HG03521 (cell line): ENCODE data around the gene PSG2.
"Not testable (repeated sequence)": the region's sequence is repeated elsewhere in the genome, so short reads cannot be mapped to it uniquely, and the experiment has no call there.

Experiments used
- ATAC-seq: cut with Tn5 transposase; IDR thresholded peaks from one replicate; pipeline ENCODE4 v1.9.1; 2021; ENCODE audit warnings: mild to moderate bottlenecking, moderate library complexity; ENCODE audit not compliant: unreplicated experiment

PSG2 gene

DNA sequence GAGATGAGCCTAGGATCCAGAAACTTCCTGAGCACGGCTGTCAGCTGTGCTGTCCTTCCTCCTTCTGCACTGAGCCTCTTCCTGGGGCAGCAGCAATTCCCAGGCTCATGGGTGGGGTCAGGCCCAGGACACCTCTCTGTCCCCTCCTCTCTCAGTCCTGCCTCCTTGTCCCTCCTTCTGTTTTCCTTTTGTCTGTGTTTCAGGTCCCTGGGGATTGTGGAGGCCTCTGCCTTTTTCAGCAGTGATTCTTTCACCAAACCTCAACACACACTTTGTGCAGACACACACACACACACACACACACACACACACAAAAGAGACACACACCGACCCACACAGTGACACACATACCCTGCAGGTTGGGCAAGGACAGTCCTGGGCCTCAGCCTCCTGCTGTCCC is at the start of gene PSG2:
Gene PSG2, minus strand, starts transcription at position 101 of the 400 bp plus-strand sequence. CDS start 132 bp downstream, outside the sequence.
- not testable (repeated sequence) for ATAC-seq

DNA sequence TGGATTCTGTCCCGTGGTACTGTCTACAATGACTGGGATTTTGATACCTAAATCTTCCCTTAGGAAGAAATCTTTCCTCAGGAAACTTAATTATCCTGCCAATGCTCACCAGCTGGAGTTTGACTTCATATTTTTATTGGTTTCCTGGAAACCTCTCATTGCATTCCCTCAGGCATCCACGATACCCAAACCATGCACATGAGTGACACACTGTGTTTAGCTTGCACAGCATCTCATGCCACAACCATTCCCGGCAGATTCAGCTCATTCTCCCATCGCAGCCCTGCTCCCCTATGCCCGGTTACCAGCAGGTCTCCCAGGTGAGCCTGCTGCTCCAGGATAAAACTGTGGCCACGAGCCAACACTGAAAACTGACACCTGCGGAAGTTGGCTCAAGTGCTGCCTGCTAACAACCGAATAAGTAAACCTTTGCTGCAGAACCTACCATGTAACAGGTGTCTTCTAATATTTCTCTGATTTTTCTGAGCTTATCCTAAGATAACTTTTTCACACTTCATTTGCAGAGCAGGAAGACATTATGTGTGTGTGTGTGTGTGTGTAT is 48.9 kb upstream of the PSG2 start:
- not testable (repeated sequence) for ATAC-seq

DNA sequence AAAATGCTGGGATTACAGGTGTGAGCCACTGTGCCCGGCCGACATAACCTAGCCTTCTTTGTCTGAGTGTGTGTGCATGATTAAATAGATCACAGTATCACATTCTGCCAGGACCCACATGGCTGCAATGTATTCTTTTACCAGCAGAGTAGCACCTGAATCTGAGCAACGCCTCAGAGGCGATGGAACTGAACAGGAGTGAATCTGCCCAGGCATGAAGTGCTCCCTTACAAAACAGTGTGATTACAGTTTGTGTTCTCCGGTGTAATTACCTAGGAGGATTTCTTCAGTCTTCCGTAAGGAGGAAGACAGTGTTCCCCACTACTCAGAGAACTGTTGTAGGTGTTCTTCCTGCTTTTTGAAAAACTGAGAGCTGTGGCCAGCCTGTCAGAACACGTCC is 46.7 kb upstream of the PSG2 start:
- not testable (repeated sequence) for ATAC-seq

DNA sequence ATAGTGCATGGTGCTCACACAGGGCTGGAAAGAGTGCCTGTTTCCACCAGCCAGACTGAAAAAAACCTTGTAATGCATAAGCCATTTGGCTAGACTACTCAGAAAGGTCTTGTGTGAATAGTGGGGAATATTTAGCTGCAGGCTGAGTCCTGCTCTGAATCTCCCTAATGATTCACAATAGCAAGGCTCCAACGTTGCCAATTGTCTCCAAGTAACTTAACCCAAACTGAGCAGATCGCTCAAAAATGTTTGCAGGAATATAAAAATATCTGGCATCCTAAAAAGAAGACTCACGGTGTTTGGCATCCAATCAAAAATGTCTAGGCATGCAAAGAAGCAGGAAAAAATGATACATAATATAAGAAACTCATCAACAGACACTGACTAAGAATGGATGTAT is 44.8 kb upstream of the PSG2 start:
- not testable (repeated sequence) for ATAC-seq

DNA sequence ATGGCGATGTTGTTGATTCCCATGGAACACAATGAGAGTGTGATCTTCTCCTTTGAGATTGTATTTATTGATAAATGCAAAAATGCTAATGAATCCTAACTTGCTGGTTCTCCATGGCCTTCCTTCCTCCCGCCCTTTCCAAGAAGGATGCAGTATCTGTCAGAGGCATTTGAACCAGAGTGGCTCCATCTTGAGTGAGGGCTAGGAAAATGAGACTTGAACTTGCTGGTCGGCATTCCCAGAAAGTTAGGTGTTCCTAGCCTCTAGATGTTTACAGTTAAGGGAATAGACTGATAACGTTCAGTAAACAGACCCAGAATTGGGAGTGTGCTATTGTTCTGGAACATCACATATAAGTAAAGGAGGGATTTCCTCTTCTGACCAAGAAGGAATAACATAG is 44.2 kb upstream of the PSG2 start:
- ATAC-seq = no peak

DNA sequence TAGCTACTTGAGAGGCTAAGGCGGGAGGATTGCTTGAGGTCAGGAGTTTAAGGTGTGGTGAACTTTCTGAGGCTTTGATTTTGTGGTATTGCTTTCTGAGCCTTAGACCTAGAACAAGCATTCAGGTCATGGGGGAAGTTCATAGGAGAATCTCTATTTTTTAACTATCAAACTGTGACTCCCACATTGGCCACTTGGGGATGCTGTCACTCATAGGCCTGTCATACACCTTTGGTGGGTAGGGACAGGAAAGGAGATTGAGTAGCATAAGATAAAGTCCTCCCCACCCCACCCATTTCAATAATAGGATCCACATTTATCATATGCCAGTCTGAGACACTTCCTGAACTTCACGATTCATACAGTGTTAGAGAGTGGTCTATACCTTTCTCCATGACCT is 41.9 kb upstream of the PSG2 start:
- ATAC-seq = no peak

DNA sequence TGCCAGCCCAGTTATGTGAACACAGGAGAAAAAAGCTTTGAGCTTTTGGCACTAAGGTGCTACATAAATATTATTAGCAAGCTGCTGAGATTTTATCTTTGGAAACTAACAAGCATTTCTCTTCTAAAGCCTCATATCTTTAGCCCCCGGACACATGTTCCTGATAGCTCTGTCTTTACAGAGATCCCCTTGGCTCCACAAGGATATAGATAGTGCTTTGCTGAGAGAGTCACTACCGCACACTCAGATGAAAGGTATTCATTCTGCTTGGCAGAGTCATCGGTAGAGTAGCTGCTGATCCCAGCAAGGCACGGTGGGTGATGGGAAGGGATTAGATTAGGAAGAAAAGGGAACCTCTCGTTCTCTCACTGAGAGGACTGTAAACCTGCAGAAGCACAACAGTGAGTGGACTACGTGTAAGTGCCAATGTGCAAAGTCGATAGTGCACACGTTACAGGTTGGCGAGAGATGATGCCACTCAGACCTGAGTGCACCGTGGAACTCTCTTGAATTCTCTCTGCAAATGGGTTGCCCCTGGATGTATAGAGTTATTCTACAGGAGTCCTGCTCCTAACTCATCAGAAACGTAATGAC is 38.0 kb upstream of the PSG2 start:
- not testable (repeated sequence) for ATAC-seq

DNA sequence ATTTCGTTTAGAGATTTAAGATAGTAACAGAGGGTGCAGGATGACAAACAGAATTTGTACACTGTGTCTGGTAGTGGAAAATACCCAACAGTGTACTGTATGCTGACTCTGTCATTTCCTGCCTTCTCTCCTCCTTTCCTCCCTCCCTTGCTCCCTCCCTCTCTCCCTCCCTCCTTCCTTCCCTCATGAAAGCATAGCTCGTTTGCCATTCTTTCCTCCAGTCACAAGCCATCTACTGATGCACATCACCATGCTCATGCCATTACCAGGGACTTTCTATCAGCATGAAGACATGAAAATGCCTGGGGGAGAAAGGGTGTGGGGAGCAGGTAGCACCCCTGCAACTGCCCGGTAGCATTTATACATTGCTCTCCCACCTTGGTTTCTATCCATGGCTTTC is 37.0 kb upstream of the PSG2 start:
- ATAC-seq = not testable (repeated sequence)

DNA sequence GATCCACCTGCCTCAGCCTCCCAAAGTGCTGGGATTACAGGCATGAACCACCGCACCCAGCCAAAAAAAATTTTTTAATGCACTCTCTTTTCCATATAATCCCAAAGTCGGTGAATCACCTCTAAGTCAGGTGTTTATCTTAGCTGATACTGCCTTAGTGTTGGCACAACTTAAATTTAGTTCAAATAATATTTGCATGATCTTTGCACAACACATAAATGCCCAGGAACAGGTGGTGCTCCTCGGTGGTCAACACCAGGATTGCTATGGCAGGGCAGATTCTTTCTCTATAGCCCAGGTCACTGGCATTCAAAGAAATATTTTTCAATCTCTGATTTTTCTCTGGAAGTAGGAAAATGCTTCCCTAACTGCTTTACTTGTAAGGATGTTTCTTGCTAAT is 33.9 kb upstream of the PSG2 start:
- not testable (repeated sequence) for ATAC-seq

DNA sequence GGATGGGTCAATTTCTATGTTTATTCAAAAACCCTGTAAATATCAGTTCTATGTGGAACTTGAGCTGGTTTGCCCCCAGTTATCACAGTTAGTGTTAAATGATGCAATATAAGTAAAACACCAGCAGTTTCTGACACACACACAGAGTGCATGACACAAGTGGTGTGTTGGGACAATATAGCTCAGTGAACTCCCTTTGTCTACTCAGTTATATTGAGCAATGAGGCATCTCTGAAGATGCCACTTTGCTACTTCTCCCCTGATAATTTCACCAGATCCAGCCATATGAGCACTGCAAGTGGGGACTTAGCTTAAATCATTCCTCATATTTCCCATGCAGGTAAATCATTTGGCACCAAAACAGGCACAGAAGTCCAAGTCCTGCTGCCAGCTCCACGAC is 33.0 kb upstream of the PSG2 start:
- not testable (repeated sequence) for ATAC-seq

DNA sequence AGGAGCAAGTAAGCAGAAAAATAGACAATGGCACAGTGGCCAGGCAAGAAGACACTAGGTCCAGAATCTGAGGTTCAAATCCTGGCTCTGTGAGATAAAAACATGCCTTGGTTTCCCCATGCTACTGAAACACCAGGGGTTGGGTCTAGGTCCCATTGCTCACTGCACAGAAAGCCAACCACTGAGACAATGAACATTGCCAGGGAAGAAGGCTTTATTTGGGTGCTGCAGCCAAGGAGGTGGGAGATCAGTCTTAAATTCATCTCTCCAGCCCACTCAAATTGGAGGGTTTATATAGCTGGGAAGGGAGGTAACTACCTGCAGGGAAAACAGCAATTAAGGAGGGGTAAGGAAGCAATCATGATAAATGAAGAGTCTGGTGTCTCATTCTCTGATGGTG is 32.6 kb upstream of the PSG2 start:
- ATAC-seq = not testable (repeated sequence)

DNA sequence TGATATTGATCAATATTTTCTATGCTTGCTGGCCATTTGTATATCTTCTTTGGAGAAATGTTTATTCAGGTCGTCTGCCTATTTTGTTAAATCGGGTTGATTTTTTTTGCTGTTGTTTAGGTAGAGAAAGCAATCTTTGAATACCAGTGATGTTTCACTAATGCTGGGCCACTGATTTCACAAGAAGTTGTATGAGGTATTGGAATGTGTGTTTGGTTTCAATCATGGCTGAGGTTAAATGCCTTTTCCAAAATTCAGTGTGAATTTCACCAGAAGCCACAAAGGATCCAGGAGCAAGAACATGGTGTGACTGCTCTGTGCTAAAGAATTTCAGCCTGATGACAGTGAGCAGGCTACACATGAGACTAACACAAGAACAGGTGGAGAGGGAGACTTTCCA is 32.1 kb upstream of the PSG2 start:
- not testable (repeated sequence) for ATAC-seq

DNA sequence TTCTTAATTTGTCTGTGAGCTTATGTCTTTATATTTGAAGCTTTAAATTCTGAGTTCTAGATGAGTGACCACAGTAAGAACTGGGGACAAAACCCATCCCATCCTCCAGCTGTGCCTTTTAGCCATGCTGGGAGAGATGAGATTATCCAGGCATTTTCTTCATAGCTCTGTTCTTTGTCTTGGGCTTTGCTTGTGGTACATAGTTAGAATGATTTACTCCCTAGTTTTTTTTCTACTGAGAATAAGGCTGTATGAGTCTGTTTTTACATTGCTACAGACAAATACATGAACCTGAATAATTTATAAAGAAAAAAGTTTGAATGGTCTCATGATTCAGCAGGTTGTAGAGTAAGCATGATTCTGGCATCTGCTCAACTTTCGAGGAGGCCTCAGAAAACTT is 24.9 kb upstream of the PSG2 start:
- not testable (repeated sequence) for ATAC-seq

DNA sequence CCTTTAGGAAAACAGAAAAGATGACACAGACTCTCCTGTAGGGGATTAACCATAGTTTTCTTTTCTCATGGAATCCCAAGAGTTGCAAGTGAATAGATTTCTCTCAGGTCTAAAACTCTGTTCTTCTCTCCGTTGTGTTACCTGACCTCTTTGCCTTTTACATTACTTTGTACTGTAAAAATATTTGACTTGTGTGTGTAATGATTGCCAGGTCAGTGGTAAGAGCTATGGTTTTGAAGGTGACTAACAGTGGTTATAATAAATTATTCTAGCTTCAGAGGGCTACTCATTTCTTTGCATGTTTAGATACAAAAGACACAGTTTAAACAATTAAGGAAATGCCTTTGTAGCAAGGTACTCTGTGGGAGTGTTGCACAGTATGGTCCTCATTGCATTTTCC is 23.0 kb upstream of the PSG2 start:
- no peak for ATAC-seq

DNA sequence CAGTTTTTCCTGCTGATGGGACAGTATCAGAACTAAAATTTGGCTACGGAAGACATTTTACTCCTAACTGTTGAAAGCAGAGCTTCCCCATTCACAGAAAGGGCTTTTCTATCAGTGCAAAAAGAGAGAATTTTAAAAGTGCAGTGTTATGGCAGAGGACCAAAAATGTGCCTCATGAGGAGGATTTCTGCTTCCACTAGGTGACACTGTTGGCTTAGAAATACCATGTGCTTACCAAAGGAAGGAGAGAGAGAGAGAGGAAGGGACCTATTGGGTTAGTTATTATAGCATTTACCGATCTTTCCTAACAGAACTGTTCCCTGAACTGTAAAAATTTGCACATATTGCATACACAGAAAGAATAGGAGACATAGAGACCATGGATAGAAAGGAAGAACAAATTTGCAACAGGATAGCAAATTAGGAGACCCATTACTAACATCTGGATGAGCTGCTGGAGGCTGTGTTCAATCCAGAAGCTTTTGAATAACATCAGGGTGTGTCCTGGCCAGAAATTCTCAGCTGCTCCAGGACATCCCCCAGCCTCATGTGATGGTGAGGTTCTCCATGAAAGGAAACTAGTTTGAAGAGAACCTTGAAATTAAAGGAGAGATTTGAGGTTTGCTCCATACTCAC is 21.8 kb upstream of the PSG2 start:
- ATAC-seq = not testable (repeated sequence)

DNA sequence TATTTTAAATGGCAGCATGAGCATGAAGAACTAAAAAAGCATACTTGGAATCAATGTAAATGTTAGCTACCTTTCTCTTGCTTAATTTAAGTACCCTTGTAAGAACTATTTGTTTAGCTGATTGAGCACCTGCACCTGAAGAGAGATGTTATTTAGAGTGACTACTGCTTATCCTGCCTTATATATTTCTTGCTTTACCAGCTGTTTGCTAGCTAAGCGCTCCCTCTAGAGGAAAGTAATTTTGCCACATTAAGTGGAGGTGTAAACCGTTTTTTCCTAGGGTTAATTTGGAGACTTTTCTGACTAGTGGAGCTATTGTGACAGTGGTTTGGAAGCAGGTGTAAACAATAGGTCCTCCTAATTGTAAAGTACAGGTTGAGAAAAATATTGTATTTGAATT is 19.4 kb upstream of the PSG2 start:
- no peak for ATAC-seq

DNA sequence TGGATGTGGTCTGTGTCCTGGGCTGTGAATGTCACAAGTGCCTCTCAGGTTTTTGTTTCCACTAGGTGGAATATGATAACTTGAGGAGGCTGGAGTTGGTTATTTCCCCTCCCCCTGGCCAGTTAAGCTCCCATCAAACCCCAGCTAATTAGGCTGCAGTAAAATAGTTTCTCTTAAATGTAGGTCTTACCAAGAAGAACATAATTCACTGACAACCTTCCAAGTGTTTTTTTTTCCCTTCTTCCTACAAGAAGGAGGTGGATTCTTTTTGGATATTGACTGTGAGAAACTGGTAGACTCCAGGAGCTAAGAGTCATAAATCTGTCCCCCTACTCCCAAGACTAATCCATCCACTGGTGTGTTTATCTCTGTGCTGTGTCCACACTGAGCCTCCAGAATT is 15.9 kb upstream of the PSG2 start:
- not testable (repeated sequence) for ATAC-seq

DNA sequence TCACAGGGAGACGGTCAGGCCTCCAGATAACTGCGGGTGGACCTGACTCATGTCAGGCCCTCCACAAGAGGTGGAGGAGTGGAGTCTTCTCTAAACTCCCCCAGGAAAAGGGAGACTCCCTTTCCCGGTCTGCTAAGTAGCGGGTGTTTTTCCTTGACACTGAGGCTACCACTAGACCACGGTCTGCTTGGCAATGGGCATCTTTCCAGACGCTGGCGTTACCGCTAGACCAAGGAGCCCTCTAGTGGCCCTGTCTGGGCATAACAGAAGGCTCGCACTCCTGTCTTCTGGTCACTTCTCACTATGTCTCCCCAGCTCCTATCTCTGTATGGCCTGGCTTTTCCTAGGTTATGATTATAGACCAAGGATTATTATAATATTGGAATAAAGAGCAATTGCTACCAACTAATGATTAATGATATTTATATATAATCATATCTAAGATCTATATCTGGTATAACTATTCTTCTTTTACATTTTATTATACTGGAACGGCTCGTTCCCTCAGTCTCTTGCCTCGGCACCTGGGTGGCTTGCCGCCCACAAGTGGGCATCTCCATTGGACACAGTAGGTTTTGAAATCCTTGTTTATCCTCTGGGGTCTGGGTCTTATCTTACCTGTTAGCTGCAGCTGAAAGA is 5.3 kb upstream of the PSG2 start:
- ATAC-seq = not testable (repeated sequence)

DNA sequence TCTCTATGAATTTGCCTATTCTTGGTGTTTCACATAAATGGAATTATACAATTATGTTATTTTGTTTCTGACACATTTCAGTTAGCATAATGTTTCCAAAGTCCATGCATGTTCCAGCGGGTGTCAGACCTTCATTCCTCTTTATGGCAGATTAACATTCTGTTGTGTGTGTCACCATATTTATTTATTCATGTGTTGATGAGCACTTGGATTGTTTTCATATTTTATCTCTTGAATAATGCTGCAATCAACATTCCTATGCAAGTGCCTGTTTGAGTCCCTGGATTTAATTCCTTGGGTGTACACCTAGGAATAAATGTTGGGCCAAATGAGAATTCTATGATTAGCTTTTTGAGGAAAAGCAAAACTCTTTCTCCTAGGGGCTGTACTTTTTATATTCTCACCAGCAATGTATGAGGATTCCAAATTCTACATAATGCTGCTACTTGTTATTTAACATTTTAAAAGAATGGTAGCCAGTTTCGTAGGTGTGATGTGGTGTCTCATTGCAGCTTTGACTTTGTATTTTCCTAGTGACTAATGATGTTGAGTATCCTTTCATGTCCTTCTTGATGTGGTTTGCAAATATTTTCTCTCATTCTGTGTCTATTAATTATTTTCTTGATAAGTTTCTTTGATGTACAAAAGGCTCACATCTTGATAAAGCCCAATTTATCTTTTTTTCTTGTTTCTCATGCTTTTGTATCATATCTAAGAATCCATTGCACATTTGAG is 3.5 kb upstream of the PSG2 start:
- not testable (repeated sequence) for ATAC-seq

DNA sequence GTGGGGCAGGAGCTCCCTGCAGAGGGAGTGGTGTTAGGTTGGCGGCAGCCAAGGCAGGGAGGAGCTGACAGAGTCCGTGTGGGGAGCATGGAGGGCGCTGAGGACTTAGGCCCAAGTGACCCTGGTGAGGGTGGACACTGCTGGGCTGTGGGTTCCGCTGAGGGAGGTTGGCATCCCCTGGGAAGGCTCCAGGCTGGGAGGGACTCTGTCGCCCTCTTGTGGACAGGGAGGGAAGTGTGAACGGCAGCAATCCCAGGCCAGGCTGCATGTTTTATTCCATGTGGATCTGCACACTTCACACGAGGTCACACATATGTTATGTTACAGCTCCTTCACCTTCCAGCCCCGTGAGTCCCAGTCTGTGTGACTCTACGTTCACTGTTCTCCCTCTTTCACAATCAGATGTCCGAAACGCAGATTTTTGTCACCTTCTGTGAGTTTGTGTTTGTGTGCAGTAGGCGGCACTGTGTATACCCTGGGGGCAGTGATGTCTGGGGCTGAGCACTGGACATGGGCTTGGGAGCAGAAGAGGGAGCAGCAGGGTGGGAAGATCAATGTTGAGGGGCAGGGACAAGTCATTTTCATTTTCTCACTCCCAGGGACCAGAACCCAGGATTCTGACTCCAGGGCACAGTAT is 1.8 kb upstream of the PSG2 start:
- ATAC-seq = not testable (repeated sequence)

DNA sequence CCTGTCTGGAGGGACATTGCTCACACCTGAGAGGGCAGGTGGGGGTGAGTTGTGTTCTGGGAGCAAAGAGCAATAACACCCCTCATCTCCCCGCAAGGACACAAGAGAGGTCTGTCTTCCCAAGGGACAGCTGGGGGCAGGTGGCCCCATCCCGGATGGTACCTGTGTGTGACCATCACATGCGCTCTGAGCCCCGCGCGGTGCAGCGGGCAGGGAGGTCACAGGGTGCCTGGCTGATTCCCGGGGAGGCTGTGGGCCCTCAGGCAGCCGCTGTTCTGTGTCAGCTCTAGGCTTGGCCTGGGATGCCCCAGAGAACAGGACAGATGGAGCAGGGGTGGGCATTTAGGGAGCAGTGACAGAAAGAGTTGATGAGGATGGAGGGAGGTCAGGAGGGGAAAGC is 1.2 kb upstream of the PSG2 start:
- ATAC-seq = not testable (repeated sequence)
